Vagina (tissue), 2 donors: ENCODE results near the gene ATXN2. TPM values are rescaled to one million over a fixed set of nuclear protein-coding genes. Genes with fewer than 3 reads are reported as not detected.
A peak's percentile ranks its signal among the peaks of the same experiment; 100 is the strongest.
"Not testable (repeated sequence)": the region's sequence is repeated elsewhere in the genome, so short reads cannot be mapped to it uniquely, and the experiment has no call there.

Experiments used
- DNase-seq, 2 donors: peaks; one replicate each; pipeline ENCODE4 v3.0.0-alpha.2; 2017; ENCODE audit errors: extremely low spot score in 2 of 2
- H3K27ac ChIP-seq: fragments of 200-600 bp; sonication (generic); one replicate; pipeline ENCODE4 v1.5.1; 2019
- H3K27me3 ChIP-seq: fragments of 200-600 bp; sonication (generic); one replicate; pipeline ENCODE4 v1.5.1; 2019
- H3K36me3 ChIP-seq, 2 donors: fragments of 200-600 bp; sonication (generic); one replicate each; pipeline ENCODE4 v1.5.1; 2017 to 2019
- H3K4me1 ChIP-seq: fragments of 200-600 bp; sonication (generic); one replicate; pipeline ENCODE4 v1.5.1; 2019
- H3K4me3 ChIP-seq, 2 donors: fragments of 200-600 bp; sonication (generic); 1 replicate in 1 of 2; 2 replicates in 1 of 2; pipeline ENCODE4 v1.5.1; 2016 to 2019
- H3K9me3 ChIP-seq: fragments of 200-600 bp; sonication (generic); one replicate; pipeline ENCODE4 v1.5.1; 2019
- CTCF ChIP-seq, 3 experiments: fragments of 450-650 bp in 2 of 3; fragments of 200-600 bp in 1 of 3; sonication (generic) in 1 of 3; IDR thresholded peaks; one replicate each; pipeline ENCODE4 v1.5.1; 2017 to 2019; ENCODE audit warnings: antibody characterized with exemption in 3 of 3, mild to moderate bottlenecking in 2 of 3, moderate library complexity in 2 of 3
- POLR2A ChIP-seq, 2 donors: fragments of 450-650 bp; IDR thresholded peaks; one replicate each; pipeline ENCODE4 v1.6.1; 2017; ENCODE audit warnings: antibody characterized with exemption in 2 of 2, mild to moderate bottlenecking in 2 of 2, moderate library complexity in 2 of 2
- POLR2AphosphoS5 ChIP-seq, 2 donors: sonication (generic); formaldehyde crosslinking; IDR thresholded peaks; one replicate each; pipeline ENCODE4 v1.9.0; 2017; ENCODE audit warnings: antibody characterized with exemption in 2 of 2, mild to moderate bottlenecking in 2 of 2, low read depth in 1 of 2; ENCODE audit not compliant: insufficient read depth in 1 of 2
- intact Hi-C: fragments of 100-400 bp; cut with DNase I; formaldehyde crosslinking; loops from one replicate; pipeline ENCODE4 v1.15.1; 2023
- small RNA-seq: library from RNA; depleted of rRNA; stranded (forward); fragments of <200 nt; gene quantifications from one replicate; pipeline ENCODE3, GENCODE V24; 2016
- total RNA-seq: library from RNA; depleted of rRNA; stranded (reverse); fragments of >200 nt; gene quantifications from one replicate; pipeline ENCODE4 v1.2.3, GENCODE V29; 2016

The ATXN2 gene
- total RNA-seq, 1 donor from 2014 or later: 70.2 TPM

DNA sequence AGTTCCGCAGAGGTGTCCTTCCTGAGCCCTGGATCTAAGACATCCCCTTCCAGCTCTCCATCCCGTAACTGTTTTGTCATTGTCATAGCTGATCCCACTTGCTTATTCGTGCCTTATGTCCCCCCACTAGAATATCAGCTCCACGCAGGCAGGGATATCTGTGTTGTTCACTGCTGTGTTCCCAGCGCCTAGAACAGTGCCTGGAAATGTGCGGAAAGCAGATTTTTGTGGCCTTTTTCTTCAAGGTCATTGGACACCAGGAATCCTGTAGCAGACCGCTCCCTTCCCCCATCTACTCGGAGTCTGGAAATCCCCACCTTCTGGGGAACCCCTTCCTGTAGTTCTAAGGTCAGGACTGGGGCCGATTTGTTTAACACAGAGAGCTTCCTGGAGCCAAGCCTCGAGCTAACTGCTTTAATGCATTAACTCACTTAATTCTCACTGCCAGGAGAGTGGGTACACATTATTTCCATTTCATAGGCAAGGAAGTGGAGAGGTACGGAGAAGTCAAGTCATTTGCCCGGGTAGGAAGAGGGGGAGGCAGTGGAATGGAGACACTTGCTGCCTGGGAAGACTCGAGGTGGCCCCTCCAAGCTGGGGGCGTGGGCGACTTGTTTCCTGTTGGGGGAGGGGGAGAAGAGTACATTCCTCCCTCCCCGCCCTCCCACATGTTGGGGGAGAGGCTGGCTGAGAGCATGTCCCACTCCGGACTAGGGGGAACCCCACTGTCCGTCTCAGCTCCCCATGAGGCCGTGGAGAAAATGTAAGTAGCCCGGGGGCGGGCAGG, 194.6 kb downstream of the ATXN2 start:
- Histone ChIP-seq H3K4me3 (peak overlapping the region; percentile 72 to 87), H3K9me3 (no peaks in the 10 kb centered on the region), H3K4me1 (peaks cover 64% of the 10 kb centered on the region), H3K27ac (peak overlapping the region; percentile 83), H3K27me3 (no peaks in the 10 kb centered on the region), H3K36me3 (no peaks in the 10 kb centered on the region)
- TF ChIP-seq POLR2AphosphoS5 (IDR thresholded peaks at IDR 0.05; ENCODE audit: insufficient read depth in 1 of 2, low read depth in 1 of 2) (no peak), POLR2A (IDR thresholded peaks at IDR 0.05) (no peak), CTCF (IDR thresholded peaks at IDR 0.05) (no peak)
- intact Hi-C loops: loop anchor here (5.0 kb wide), 1 partner anchor 43 kb away; no protein-coding TSS in a partner anchor
- DNase-seq: no peak

DNA sequence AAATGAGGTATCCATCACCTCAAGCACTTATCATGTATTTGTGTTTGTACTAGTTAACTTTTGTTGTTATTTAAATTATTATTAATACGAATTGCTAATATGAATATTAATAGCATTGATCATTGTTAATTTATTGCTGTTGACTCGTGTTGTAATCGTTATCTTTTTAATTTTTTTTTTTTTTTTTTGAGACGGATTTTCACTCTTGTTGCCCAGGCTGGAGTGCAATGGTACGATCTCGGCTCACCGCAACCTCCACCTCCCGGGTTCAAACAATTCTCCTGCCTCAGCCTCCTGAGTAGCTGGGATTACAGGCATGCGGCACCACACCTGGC, 196.7 kb downstream of the ATXN2 start:
- Histone ChIP-seq H3K27ac (peak overlapping the region; percentile 83), H3K4me3 (peak overlapping the region; percentile 20 to 25), H3K4me1 (peaks cover 45% of the 10 kb centered on the region)
- not testable (repeated sequence) for DNase-seq, H3K9me3 ChIP-seq, H3K36me3 ChIP-seq, H3K27me3 ChIP-seq
- intact Hi-C loops: loop anchor here (5.0 kb wide), 1 partner anchor 45 kb away; no protein-coding TSS in a partner anchor

Small RNA genes within 50 kb of the gene (small RNA-seq; reads per million reads assigned to genes)
- gene RF00066: not detected

Other genes starting within 250 kb of the ATXN2 start
- gene PHETA1, start 230.2 kb downstream of the ATXN2 start, total RNA-seq: 5.6 TPM
- 24.1 TPM for gene SH2B3, start 193.4 kb downstream of the ATXN2 start, total RNA-seq
- 14.0 TPM for gene BRAP, start 86.6 kb upstream of the ATXN2 start, total RNA-seq
- gene ACAD10, start 86.7 kb upstream of the ATXN2 start, total RNA-seq: 26.5 TPM
- 97.2 TPM for gene ALDH2, start 167.6 kb upstream of the ATXN2 start, total RNA-seq
- 35.1 TPM for gene MAPKAPK5, start 242.9 kb upstream of the ATXN2 start, total RNA-seq